Fibroblast of lung (primary cell): ENCODE data around the gene KIRREL3. TPM values are rescaled to one million over a fixed set of nuclear protein-coding genes. Genes with fewer than 3 reads are reported as not detected.

Experiments
- DNase-seq, 2 donors: peaks; one replicate each; pipeline versions ENCODE4 v3.0.0 to v3.0.0-alpha.2; 2010; ENCODE audit warnings: low read depth in 2 of 2
- H2AFZ ChIP-seq: 2 replicates; pipeline ENCODE4 v1.5.1; 2012; ENCODE audit warnings: low read length, control low read depth, inconsistent platforms
- H3K27ac ChIP-seq: 2 replicates; pipeline ENCODE4 v1.5.1; 2011; ENCODE audit warnings: low read length, control low read depth; ENCODE audit not compliant: insufficient read depth
- H3K27me3 ChIP-seq: 2 replicates; pipeline ENCODE4 v1.5.1; 2011; ENCODE audit warnings: mild to moderate bottlenecking, low read length; ENCODE audit not compliant: control insufficient read depth, insufficient read depth
- H3K36me3 ChIP-seq: 2 replicates; pipeline ENCODE4 v1.5.1; 2011; ENCODE audit warnings: low read length; ENCODE audit not compliant: control insufficient read depth, insufficient read depth
- H3K4me1 ChIP-seq: 2 replicates; pipeline ENCODE4 v1.5.1; 2011; ENCODE audit warnings: low read length; ENCODE audit not compliant: control insufficient read depth, insufficient read depth; ENCODE audit errors: extremely low read depth
- H3K4me2 ChIP-seq: 2 replicates; pipeline ENCODE4 v1.5.1; 2011; ENCODE audit warnings: low read length, control low read depth; ENCODE audit not compliant: insufficient read depth; ENCODE audit errors: extremely low read depth
- H3K4me3 ChIP-seq, 4 experiments: fragments of 200-600 bp in 1 of 4; sonication (generic) in 1 of 4; replicated peaks in 1 of 4; 2 replicates each; pipeline ENCODE4 v1.5.1; 2011 to 2016; ENCODE audit warnings: low read length in 4 of 4, low read depth in 3 of 4, mild to moderate bottlenecking in 3 of 4, control low read depth in 2 of 4, inconsistent platforms in 1 of 4, mixed read lengths in 1 of 4; ENCODE audit not compliant: insufficient read depth in 1 of 4; ENCODE audit errors: control extremely low read depth in 1 of 4
- H3K79me2 ChIP-seq: 2 replicates; pipeline ENCODE4 v1.5.1; 2012; ENCODE audit warnings: mild to moderate bottlenecking, low read length, inconsistent platforms; ENCODE audit not compliant: control insufficient read depth, insufficient read depth
- H3K9ac ChIP-seq: 2 replicates; pipeline ENCODE4 v1.5.1; 2011; ENCODE audit warnings: mild to moderate bottlenecking, low read length, control low read depth; ENCODE audit not compliant: insufficient read depth
- H3K9me3 ChIP-seq: 2 replicates; pipeline ENCODE4 v1.5.1; 2012; ENCODE audit warnings: low read depth, low read length; ENCODE audit not compliant: control insufficient read depth, insufficient read depth
- H4K20me1 ChIP-seq: 2 replicates; pipeline ENCODE4 v1.5.1; 2011; ENCODE audit warnings: low read length; ENCODE audit not compliant: control insufficient read depth, insufficient read depth; ENCODE audit errors: extremely low read depth
- EZH2 ChIP-seq: IDR thresholded peaks from 2 replicates; pipeline ENCODE4 v1.5.1; 2012; ENCODE audit warnings: low read length, control low read depth, mild to moderate bottlenecking; ENCODE audit errors: missing control alignments
- polyA plus RNA-seq, 2 donors: library from polyadenylated mRNA; depleted of rRNA in 1 of 2; stranded (reverse) in 1 of 2; unstranded in 1 of 2; fragments of >200 nt; gene quantifications; 2 replicates each; pipeline ENCODE4 v1.2.1, GENCODE V29; 2011 to 2012; ENCODE audit warnings: missing spikeins in 1 of 2
- total RNA-seq: library from RNA; depleted of rRNA; stranded (reverse); fragments of >200 nt; gene quantifications from 2 replicates; pipeline ENCODE4 v1.2.1, GENCODE V29; 2014
- TF ChIP-seq, protein P1 (sequence below), 2 donors: IDR thresholded peaks in 1 of 2; conservative IDR thresholded peaks in 1 of 2; 1 replicate in 1 of 2; 2 replicates in 1 of 2; pipeline ENCODE4 v1.5.1; 2011 to 2012; ENCODE audit warnings: low read length in 2 of 2, control low read depth in 1 of 2, inconsistent platforms in 1 of 2, low read depth in 1 of 2, mild to moderate bottlenecking in 1 of 2

Gene KIRREL3
- total and polyA plus RNA-seq, 2 donors (not counting 1 experiment from before 2014, with no cell fraction given), result 2.8 to 6.1 TPM

DNA sequence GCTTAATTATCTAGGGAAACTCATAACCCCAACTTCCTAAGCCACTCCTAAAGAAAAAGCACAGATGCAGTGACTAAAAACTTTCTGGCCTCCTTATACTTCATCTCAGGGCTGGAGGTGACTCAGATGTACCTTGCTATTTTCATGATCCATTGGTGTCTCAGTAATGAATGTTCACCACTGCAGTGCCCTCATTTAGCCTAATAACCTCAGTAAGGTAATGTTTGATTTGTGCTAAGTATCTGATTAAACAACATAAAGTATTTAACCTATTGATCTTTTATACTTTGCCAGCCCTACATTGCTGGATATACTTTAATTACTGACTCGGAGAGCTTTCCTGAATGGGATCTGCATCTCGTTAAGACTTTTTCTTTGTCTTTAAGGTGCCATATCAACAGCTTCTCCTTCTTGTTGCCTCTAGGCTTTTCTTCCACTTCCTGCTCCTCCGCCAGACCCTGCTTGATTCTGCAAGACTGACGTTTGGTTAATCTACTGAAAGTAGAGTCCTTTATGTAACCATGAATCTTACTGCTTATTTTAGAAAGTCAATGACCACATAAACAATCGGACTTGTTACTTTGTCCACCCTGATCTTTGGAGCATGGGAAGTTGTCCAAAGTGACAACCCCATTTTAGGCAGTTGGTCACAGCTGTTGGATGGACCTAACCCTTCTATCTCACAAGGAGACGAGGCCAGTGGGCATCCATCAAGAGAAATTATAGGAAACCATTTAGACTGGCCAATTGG lies 342.1 kb downstream of the KIRREL3 start:
- no peaks in the 10 kb centered on the region for H4K20me1 ChIP-seq
- TF ChIP-seq, protein P1, sequence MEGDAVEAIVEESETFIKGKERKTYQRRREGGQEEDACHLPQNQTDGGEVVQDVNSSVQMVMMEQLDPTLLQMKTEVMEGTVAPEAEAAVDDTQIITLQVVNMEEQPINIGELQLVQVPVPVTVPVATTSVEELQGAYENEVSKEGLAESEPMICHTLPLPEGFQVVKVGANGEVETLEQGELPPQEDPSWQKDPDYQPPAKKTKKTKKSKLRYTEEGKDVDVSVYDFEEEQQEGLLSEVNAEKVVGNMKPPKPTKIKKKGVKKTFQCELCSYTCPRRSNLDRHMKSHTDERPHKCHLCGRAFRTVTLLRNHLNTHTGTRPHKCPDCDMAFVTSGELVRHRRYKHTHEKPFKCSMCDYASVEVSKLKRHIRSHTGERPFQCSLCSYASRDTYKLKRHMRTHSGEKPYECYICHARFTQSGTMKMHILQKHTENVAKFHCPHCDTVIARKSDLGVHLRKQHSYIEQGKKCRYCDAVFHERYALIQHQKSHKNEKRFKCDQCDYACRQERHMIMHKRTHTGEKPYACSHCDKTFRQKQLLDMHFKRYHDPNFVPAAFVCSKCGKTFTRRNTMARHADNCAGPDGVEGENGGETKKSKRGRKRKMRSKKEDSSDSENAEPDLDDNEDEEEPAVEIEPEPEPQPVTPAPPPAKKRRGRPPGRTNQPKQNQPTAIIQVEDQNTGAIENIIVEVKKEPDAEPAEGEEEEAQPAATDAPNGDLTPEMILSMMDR (conservative IDR thresholded peaks at IDR 0.05 in 1 of 2, IDR thresholded peaks at IDR 0.05 in 1 of 2; ENCODE audit: low read depth in 1 of 2, low read length in 2 of 2), result no peak
- no peak for TF ChIP-seq EZH2
- H3K4me1 ChIP-seq, result no peaks in the 10 kb centered on the region
- H2AFZ ChIP-seq, result no peak overlapping the region
- H3K79me2 ChIP-seq, result no peaks in the 10 kb centered on the region
- H3K9ac ChIP-seq, result no peak overlapping the region
- DNase-seq, result no peak
- no peaks in the 10 kb centered on the region for H3K36me3 ChIP-seq
- H3K27ac ChIP-seq, result no peak overlapping the region
- H3K4me2 ChIP-seq, result no peak overlapping the region
- H3K27me3 ChIP-seq, result no peaks in the 10 kb centered on the region
- H3K9me3 ChIP-seq, result no peaks in the 10 kb centered on the region
- no peak overlapping the region for H3K4me3 ChIP-seq

- H3K4me1 ChIP-seq, result no peaks in the 10 kb centered on the region
- H3K79me2 ChIP-seq, result no peaks in the 10 kb centered on the region
- no peak overlapping the region for H3K9ac ChIP-seq
- no peak overlapping the region for H2AFZ ChIP-seq
- H4K20me1 ChIP-seq, result no peaks in the 10 kb centered on the region
- no peaks in the 10 kb centered on the region for H3K27me3 ChIP-seq
- no peaks in the 10 kb centered on the region for H3K9me3 ChIP-seq
- H3K36me3 ChIP-seq, result no peaks in the 10 kb centered on the region
- no peak overlapping the region for H3K4me2 ChIP-seq
- no peak for TF ChIP-seq EZH2
- TF ChIP-seq, protein P1 (conservative IDR thresholded peaks at IDR 0.05 in 1 of 2, IDR thresholded peaks at IDR 0.05 in 1 of 2; ENCODE audit: low read depth in 1 of 2, low read length in 2 of 2), result no peak
- no peak overlapping the region for H3K4me3 ChIP-seq
- DNase-seq, result peak in 1 of 2 donors; percentile 39
- H3K27ac ChIP-seq, result no peak overlapping the region
Observed at GRCh38 chr11:126655807-126656128, 344.8 kb downstream of the KIRREL3 start.

DNA sequence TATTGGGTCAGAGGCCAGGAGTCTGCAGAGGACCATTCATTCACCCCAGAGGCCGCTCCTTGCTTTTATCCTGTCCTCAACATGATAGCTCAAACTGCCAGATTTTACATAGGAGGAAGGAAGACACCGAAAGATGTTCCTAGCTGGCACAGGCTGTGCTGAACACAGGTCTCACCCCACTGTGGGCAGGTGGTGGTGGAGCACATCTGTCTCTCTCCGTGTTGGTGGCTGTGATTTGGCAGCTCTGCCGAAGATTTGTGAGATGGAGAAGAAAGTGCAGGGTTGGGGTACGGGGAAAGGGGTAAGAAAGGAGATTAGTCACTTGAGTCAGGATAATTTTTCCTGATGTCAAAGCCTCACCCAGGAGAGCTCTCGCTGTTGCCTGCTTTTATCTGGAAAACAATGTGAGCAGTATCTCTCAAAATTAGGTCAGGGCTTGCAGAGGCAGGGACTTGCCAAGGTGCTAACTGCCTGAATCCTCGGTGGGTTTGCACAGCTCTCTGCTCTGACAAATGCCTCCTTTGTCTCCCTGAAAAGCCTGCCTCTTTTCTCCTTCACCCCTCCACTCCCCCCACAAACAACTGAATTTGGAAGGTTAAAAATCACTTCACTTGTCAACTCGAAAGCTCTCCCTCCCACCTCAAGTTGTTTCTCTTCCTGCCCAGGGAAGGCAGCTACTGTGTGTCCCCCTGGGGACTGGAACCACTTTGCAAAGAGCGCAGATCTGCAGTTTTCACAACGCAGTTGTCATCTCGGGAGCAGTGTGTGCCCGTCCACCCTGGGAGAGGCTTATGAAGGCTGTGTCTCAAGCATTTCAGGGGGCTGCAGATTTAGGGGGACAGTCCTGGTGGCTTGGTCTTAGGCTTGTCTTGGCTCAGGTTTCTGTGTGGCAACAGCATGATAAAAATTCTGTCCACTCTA lies 345.4 kb downstream of the KIRREL3 start:
- Histone ChIP-seq H3K79me2 (no peaks in the 10 kb centered on the region), H3K4me1 (no peaks in the 10 kb centered on the region), H3K27ac (no peak overlapping the region), H3K9ac (no peak overlapping the region), H3K4me3 (no peak overlapping the region), H3K27me3 (no peaks in the 10 kb centered on the region), H3K4me2 (no peak overlapping the region), H2AFZ (no peak overlapping the region), H3K9me3 (no peaks in the 10 kb centered on the region), H3K36me3 (no peaks in the 10 kb centered on the region), H4K20me1 (no peaks in the 10 kb centered on the region)
- peak in 1 of 2 donors; percentile 18 for DNase-seq
- TF ChIP-seq EZH2, result no peak
- TF ChIP-seq, protein P1 (conservative IDR thresholded peaks at IDR 0.05 in 1 of 2, IDR thresholded peaks at IDR 0.05 in 1 of 2; ENCODE audit: low read depth in 1 of 2, low read length in 2 of 2), result no peak
